ENCODE measurements around the gene RXFP4.
A peak's percentile ranks its signal among the peaks of the same experiment; 100 is the strongest.

RXFP4 gene

GRCh38 chr1:155931332-155932038, 10.0 kb upstream of the RXFP4 start:
- no peak for DNase-seq

- DNase-seq = no peak
Measured at GRCh38 chr1:155932081-155932480, 9.4 kb upstream of the RXFP4 start.

DNA sequence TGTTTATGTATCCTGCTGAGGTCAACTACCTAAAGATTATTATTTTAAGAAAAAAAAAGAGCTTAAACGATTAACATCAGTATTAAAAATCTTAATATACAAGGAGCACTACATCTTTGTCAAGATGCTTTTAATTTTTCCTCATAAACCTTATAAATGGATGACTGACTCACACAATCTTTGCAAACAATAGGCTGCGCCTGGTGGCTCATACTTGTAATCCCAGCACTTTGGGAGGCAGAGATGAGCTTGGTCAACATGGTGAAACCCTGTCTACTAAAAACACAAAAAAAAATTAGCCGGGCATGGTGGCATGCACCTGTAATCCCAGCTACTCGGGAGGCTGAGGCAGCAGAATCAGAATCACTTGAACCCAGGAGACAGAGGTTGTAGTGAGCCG, 9.0 kb upstream of the RXFP4 start:
- no peak for DNase-seq

DNA sequence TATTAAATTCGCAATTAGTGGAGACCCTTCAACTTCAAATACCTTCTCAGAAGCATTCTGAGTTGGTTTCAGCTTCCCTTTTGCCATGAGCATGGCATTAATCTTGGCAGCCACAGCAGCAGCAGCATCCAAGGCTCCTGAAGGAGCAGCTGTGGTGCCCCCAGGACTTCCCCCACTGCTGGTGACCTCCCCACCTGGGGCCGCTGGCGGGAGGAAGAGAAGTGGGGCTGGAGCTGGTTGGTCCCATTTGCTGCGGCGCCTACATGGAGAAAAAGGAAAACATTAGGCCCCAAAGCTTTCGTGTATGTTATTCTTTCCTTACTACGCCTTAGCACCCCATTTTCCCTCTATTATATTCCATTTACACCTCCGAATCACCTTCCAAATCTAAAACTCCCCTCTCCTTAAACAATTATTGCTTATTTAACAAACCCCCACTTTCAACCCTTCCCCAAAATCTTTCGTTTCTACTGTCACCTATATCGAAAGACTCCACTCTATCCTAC, 7.8 kb upstream of the RXFP4 start:
- no peak for DNase-seq

GRCh38 chr1:155934097-155934935, 7.1 kb upstream of the RXFP4 start, which contains the start of gene KHDC4:
Gene KHDC4 (minus strand): TSS chr1:155934413. CDS start chr1:155934373, 40 bp downstream.
- DNase-seq = peak; percentile 100

DNA sequence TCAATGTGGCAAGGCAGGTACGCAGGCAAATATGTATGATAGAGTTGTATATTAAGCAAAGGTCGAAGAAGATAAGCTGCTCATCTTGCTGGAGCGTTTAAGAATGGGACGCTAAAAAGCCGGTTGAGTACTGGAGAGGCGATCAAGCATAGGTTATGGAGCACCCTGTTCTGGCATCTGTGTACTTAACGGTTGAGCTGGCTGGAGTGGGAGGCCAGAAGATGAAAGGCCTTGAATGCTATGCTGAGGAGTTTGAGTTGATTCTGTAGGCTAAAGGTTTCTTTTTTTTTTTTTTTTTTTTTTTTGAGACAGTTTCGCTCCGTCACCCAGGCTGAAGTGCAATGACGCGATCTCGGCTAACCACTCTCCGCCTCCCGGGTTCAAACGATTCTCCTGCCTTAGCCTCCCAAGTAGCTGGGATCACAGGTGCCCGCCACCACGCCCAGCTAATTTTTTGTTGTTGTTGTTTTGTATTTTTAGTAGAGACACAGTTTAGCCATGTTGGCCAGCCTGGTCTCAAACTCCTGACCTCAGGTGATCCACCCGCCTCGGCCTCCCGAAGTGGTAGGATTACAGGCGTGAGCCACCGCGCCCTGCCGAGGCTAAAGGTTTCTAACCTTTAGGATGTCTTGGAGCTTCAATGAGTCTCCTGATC, 6.4 kb upstream of the RXFP4 start:
- peak; percentile 86 for DNase-seq

DNA sequence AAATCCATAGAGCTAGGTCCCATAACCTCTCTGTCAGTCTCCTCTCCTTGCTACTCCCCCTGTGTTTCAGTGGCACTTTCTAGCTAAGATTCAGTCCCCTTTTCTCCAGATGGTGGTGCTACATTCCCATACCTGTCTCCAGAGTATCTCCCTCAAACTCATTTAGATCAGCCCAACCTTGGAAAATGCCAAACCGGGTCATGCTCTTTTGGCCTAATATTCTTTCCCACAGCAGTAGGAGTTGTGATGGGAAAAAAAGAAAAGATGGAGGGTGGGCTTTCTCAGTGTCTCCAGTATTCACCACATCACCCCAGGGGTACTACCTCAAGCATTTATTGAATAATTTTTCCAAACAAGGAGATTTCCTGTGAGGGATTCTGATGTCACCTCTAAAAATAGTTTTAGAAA, 3.2 kb upstream of the RXFP4 start:
- peak; percentile 97 for DNase-seq

GRCh38 chr1:155940482-155940992, 901 bp upstream of the RXFP4 start:
- peak; percentile 66 for DNase-seq

GRCh38 chr1:155941845-155942531, 550 bp downstream of the RXFP4 start:
- no peak for DNase-seq

- DNase-seq = no peak
Measured at GRCh38 chr1:155942578-155943141, 1.2 kb downstream of the RXFP4 start.

DNA sequence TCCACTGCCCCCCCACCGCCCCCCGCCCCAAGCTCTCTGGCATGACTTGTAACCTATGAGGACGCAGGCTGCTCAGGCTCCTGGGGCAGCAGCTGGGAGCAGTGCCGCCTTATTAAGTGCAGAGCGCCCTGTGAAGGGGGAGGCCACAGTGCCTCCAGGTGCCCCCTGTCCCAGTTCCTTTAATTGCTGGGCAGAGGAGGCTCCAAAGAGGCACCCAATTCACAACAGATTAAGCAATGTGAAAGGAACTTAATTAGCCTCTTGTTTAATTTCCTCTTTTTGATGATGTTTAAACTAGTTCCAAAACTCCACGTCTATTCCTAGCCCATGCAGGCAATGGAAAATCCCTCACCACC, 3.0 kb downstream of the RXFP4 start:
- no peak for DNase-seq

GRCh38 chr1:155946633-155947219, 5.3 kb downstream of the RXFP4 start:
- no peak for DNase-seq

GRCh38 chr1:155947292-155947691, 5.9 kb downstream of the RXFP4 start:
- DNase-seq = no peak

DNA sequence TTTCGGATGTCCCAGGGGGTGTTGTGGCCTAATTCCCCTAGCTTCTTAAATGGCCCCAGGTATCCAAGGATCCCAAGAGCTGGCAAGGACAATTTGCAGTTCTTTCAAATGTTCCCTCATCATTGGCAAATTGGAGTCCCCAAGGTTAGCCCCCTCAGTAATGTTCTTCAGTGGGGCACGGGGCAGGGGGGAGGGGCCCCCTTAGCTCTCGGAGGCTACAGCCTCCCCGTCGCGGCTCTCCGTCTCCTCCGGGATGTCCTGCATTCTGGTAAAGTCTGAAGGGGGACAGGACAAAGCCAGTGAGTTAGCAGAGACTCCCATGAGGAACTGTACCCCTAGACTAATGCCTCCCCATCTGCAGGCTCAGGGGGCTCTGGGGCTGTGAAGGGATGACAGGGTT, 6.3 kb downstream of the RXFP4 start:
- DNase-seq = no peak

- no peak for DNase-seq
Measured at GRCh38 chr1:155950829-155951228, 9.4 kb downstream of the RXFP4 start.

- no peak for DNase-seq
Measured at GRCh38 chr1:155951753-155952504, 10.5 kb downstream of the RXFP4 start.

- DNase-seq = no peak
Measured at GRCh38 chr1:155952505-155952890, 11.1 kb downstream of the RXFP4 start.

DNA sequence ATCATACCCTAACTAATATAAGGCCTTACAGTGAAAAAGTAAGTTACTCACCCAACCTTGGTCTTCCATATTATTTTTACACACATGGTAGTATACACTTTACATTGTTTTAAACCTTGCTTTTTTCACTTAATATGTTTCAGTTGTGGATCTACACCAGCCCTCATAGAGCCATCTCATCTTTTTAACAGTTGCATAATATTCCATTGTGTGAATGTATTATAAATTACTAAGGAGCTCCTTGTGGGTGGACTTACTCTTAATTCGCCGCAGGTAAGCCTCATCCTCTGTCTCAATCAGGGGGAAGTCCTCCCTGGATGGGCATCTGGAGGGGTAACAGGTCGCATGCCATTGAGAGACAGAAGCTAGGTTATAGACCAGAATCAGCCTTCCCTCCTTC, 13.2 kb downstream of the RXFP4 start:
- no peak for DNase-seq

DNA sequence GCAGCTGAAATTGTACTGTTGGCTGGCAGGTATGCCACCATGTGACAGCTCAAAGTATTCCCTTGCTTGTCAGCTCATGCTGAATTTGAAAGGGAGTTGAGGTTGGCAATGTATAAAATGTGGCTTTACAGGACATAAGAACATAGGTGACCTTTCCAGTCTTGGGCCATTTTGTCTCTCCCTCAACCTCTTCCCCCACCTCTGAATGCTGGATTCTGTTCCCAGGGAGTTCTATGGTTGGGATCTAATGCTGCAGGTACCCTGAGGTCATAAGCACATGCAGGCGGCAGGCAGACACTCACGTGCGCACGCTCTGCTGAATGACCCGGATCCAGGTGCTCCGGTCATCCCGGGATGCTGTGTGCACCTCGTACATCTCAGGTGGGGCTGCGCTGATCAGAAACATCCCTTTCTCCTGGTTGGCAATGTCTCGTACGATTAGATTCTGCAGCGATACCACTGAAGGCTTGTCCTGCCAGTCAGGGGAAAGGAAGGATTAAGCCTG, 16.0 kb downstream of the RXFP4 start:
- DNase-seq = no peak

DNA sequence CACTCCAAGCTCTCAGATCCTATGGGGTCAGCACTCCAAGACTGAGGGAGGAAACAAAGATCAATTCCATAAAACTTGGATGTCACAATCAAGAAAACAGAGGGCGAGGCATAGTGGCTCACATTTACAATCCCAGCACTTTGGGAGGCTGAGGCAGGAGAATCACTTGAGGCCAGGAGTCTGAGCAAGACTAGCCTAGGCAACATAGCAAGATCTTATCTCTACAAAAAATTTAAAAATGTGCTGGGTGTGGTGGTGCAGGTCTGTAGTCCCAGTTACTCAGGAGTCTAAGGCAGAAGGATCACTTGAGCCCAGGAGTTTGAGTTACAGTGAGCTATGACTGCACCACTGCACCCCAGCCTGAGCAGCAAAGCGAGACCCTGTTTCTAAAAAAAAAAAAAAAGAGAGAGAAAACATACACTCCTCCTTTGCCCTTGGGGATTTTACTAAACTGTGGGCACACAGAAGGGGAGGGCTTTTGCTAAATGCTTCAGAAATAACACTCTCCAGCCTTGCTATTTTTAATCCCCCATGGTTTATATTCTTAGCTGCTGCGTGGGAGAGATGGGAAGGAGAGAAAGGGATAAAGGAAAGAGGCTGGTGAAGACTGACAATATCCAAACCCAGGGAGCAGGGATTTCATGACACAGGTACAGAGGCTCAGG, 18.8 kb downstream of the RXFP4 start:
- DNase-seq = no peak

All from NCI-H1694 treated with DMSO at 0.1 percent for 48 hours (cell line).